ENCODE measurements around the gene C1orf35.
A peak's percentile ranks its signal among the peaks of the same experiment; 100 is the strongest.

C1orf35 gene

DNA sequence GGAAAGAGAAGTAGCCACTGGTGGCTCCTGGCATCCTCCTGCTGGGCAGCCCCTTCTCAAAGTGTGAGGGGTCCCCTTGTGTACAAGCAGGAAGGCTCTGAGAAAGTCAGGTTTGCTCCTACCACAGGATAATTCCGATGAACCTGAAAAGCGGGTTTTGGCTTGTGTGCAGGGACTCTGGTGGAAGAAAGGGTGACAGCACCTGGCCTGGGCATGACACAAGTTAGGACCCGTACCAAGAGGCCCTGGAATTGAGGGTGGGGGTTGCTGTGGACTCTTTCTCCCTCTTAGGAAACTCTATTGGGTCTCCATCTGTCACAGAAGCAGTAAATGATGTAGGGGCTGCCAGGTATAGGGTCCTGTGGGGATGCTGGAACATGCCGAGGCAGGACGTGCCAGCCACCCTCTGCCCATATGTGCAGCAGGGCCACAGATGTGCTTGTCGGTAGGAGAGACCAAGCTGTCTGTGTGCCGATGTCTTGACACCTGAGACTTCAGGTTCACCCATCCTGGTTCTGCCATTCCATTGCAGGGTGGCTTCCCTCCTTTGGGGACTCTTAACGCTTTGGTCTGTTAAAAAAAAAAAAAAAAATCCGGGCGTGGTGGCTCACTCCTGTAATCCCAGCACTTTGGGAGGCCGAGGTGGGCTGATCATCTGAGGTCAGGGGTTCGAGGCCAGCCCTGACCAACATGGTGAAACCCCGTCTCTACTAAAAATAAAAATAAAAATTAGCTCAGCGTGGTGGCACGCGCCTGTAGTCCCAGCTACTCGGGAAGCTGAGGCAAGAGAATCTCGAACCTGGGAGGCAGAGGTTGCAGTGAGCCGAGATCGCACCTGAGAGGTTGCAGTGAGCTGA lies 9.8 kb downstream of the C1orf35 start:
- DNase-seq = no peak

DNA sequence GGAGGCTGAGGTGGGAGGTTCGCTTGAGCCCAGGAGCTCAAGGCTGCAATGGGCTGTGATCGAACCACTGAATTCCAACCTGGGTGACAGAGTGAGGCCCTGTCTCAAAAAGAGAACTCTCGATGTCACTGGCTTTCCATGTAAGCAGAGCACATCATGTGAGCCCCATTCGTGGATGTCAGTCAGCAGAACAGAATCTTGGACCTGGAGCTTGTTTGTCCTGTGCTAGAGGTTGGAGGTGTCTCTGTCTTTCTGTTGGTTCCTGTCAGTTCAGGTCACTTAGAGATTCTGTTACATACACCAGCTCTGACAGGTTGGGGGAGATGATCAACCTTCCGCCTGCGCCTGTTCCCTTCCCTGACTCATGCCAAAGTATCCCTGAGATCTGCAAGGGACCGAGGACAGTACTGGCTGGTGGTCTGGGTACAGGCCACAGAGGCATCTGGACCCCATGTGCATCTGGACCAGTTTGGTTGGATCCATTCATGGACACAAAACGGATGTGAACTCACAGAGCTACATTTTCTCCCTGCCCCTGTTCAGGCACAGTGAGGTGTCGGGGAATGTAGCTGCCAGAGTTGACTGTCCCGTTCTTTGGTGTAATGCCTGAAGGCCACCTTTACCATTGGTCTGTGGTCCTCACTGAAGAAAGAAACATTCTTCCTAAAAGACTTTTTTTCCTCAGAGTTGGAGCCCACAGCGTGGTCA lies 10.6 kb downstream of the C1orf35 start:
- no peak for DNase-seq

DNA sequence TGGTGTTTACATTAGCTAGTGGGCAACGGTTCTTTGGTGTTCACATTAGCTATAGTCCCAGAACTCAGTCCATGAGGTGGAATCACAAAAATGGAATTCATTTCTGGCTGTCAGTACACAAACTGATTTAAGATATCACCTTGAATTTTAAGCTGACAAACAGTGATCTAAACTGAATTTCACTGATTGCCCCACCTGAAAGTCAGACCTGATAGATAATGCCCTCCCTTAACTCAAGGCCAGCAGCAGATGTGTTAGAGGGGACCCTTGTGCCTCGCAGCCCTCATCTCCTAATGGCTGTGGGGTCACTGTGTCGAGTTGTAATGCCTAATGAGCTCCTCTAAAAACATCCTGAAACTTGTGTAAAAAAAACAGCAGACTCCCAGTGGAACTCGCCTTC lies 12.0 kb downstream of the C1orf35 start:
- DNase-seq = no peak

DNA sequence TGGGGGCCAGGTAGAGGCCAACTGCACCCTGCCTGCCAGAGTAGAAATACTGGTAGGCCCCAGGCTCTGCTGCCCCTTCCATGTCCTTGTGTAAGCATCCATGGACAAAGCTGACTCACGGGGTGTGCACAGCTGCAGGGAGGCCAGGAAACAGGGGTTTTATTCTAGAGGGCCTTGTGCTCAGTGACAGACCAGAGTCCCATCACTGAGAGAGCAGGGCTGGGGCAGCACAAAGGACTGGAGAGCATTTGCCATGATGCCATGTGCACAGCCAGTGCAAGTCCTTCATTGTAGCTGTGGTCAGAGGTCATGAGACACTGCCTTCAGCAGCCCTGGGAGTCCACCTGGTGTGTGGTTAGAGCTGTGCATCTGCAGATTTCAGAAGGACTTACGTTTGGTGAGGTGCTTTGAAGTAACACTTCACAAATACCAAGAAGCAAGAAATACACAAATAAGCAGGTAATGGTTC lies 12.5 kb downstream of the C1orf35 start:
- no peak for DNase-seq

DNA sequence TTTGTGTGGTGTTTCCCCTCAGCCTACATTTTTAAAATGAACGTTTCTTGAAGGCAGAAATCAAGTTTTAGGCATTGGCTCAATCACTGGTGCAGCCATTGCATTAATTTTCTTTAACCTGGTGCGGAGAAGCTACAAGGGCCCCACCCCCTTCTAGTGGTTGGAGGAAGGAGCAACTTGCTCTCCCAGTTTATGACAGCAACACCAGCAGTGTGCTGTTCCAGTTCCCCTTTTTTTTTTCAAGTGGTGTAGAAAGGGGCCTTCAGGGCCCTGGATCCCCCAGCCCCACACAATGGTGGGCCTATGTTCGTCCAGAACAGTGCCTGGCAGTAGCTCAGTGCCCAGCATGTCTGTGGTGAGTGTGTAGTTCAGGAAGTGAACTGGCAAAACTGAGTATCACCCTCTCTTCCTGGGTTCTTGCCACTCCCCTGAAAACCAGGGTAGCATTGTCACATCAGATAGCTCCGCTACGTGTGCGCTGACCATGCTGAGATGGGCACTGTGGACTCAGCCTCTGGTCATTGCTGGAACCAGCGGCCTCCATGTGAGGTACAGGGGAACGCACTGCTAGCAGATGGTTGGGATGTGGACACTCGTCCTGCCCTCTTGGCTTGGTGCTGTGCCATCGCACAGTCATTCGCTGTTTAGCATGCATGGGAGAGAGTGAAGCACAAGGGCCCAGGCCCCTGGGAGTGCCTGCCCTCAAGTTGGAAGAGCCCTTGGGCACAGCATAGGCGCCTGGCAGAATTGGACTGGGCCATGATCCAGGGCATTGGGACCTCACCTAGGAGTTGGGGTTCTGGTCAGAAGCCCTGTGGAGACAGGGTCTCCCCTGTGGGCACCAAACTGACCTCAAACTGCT lies 13.4 kb downstream of the C1orf35 start:
- DNase-seq = no peak

DNA sequence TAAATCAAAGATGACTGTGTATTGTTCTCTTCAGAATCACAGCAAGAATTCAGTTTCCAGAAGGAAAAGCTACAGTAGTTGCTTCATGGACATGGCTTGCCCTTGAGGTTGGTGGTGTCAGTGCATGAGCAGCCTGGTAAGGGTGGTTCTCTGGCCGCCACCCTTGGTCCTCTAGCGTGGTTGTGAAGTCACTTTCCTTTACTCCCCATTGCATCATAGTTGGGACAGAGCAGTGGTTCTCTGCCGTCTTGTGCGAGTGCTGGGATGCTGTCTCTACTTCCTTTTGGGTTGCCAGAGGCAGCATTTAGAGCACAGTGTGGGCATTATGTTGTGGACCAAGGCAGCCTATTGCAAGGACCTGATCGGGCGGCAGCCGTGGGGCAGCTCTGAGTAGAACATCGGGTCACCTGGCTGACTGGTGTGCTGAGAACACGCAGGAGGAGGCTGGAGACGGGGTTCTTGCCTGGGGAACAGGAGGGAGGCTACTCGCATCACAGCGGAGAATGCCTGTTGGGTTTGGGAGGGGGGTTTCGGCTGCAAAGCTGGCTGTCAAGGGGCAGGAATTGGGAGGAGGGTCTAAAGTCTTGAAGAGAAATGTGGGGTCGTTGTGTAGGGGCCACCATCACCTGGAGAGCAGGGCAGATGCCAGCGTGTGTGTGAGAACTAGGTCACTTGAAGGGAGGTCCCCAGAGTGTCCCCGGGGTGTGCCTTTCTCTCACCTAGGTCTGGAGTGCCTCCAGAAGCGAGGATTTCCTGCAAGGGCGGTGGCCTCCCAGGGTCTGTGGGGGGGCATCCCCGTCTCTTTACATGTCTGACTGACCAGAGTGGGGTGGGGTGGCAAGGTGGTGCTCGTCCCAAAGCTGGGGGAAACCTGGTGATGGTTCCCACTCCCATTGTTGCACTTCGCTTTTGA lies 14.3 kb downstream of the C1orf35 start:
- no peak for DNase-seq

DNA sequence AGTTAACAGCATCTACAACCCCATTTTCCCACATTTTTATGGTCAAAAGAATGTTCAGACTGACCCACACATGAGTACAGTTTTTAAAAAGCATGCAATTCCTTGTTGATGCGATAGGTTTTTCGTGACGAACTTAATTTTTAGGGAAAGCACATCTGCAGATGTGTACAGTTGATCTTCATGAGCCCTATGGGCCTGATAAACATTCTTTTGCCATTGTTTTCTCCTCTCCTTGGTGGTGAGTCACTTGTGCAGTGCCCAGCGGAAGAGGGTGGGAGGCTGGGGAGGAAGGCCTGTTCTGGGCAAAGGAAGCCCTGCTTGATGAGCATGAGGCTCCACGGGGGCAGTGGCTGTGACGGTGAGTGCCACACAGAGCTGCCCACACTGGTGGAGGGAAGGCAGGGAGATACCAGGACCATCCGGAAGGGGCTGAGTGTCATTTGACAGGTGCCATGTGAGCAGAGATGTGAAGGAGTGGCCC lies 15.3 kb downstream of the C1orf35 start:
- DNase-seq = no peak

DNA sequence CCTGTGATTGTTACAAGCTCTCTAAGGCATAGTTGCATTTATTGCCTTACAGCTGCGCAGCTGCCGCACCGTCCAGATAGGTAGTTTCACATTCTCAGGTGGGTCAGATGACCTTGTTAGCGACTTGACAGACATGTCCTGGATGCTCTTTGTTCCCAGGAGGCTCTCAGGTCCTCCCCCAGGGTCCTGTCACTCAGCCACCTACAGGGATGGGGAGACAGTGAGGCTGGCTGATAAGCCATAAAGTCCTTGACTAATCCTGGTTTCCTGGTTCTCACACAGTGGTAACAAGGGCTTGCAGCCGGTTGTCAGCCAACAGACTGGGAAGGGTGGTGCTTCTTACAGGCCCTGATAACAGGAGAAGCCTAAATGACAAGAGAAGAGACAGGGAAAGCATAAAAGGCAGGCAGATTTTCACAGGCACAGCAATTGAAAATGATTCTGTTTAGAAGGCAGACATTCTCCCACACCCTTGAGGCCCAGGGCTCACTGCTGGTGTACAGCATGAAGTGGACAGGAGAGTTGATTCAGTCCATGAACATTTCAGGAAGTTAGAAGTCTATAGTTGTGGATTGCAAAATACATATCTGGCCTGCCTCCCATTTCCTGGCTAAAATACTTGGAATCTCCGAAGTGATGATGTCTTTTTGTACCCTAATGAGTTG lies 17.7 kb downstream of the C1orf35 start:
- no peak for DNase-seq

DNA sequence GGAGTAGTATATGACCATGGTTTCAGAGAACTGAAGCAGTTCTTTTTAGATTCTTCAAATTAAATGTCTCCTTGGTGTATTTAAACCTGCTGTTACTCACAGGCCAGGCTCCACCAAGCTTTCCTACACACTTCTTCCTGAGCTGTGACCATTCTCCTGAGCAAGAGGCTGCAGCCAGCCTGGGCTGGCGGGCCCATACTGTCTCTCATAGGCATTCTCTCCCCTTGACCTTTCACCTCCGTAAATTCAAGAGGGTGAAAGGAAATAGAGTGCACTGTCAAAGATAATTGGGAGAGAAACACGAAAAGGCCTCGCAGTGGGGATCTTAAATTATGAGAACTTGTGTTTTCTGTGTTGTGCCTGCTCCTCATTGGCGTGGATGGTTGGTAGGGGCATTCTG lies 18.3 kb downstream of the C1orf35 start:
- DNase-seq = peak; percentile 7

DNA sequence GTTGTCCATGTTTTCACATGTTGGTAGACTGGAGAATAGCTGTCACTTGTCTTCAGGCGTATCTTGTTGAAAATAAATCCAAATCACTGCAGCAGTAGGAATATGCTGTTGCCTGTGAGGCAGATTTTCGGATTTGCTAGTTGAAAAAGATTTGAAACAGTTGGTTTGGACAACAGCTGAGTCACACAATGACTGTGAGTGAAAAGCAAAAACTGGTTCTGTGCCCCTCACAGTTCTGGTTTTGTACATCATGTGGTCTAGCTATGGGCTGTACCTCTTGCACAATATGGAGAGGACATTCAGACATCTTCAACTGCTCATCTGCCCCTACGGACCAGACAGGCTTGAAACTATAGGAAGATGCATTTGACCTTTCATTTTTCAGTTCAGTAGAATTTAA lies 18.8 kb downstream of the C1orf35 start:
- no peak for DNase-seq

DNA sequence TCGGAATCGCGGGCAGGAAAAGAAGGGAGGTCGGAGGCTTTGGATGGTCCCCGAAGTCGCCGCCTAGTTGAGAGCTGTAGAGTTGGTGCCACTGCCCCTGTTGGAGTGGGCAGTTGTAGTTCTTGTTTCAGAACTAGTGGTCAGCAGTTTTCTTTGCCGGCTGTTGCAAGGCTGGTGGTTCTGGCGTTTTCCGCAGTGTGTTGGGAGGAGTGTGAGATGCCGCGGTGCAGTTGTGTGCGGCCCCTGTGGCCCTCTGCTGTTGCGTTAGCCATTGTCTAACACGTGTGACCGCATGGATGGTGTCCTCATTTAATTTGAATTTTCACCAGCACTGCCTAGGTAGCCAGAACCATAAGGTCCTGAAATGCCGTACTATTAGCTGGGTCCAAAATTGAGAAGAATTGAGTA lies 19.2 kb downstream of the C1orf35 start:
- no peak for DNase-seq

DNA sequence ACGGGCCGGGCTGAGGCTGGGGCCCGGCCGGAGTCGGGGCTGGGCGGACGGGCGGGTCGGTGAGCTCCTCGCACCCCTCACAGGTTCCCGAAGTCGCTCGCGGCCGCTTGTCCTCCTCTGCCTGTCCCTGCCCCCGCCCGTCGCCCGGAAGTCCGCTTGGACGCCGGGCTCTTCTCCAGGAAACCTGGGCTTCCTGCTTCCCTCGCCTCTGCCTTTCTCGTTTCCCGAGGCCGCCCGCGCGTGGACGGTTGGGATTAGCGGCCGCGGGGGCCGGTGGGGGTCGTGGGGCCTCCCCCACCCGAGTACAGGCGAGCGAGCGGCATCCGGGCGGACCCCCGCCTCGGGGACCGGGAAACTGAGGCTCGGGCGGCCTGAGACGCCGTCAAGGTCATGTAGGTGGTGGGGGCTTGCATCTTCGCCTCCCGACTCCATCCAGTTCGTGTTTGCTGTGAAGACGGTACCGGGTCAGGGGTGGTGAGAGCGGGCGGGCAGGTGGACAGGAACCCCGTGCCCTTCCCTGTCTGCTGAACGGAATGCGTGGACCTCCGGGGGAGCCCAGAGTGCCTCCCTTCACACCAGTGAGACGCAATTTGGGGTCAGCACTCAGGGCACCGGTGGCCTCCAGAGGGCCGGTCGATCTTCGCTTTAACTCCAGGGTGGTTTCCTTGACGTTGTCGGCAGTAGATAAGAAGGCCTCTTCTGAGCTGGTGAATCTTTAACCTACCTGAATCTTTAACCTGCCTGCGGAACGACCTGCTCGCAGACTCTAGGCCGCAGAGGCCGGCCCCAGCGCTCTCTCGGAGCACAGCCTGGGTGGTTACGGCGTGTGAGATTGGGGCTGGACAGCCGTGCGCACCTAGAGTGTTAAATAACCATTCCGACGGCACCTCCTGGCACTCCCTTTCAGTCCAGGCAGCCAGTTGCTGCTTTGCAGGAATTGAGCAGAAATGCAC lies 19.9 kb downstream of the C1orf35 start:
- no peak for DNase-seq

DNA sequence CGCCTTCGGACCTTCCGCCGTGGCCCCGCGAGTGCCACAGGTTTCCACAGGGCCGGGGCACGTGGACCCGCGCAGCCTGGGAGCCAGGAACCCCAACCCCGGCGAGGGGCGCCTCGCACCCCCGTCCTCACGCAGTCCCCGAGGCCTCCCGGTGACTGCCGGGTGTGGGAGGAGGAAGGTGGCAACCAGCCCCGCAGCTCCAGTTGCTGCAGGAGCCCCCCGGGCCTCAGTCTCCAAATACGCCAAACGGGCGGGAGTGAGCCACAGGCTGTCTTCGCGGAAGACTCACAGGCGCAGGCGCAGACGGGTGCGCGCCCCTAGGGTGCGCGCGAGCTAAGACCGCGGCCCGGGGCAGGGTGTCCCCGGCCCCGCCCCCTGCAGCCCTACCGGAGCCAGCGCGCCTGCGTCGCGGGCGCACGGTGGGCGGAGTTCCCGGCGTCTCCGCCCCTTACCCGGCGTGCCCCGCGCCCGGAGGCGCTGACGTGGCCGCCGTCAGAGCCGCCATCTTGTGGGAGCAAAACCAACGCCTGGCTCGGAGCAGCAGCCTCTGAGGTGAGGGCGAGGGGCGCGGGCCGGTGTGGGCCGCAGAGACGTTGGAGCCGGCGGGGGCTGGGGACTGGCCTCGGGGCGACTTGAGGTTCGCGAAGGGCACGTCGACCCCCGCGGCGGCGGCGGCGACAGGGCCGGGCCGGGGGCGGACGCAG lies 20.8 kb downstream of the C1orf35 start, which contains the start of gene ARF1:
Gene ARF1 (plus strand): TSS at position 495 of the 704 bp plus-strand sequence. CDS start 14,407 bp downstream, outside the sequence.
- DNase-seq = peak; percentile 90

DNA sequence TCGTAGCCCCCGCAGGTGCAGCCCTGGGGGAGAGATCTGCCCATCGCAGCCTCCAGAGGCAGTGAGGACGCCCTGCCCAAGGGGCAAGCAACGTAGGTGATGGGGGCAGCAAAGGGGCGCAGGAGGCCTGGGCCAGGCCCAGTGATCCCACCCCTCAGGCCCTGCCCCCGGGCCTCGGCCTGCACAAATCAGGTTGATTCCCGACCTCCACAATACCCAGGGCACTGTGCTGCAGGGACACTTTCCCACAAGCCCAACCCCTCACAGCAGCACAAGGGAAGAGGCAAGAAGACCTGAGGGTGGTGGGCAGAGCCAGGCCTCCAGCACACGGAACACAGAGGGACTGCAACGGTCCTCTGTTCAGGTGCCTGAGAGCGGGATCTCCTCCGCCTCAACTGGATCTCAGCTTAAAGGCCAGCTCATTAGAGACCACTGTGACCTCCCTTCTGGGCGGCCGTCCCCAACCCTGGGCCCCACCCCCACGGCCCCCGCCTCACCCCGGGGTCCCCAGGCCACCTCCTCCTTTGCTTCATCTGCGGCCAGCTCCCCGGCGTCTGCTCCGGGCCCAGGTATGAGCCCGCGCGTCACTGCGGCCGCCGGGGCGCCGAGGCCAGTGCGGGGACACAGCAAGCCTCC lies 21.4 kb downstream of the C1orf35 start:
- no peak for DNase-seq

DNA sequence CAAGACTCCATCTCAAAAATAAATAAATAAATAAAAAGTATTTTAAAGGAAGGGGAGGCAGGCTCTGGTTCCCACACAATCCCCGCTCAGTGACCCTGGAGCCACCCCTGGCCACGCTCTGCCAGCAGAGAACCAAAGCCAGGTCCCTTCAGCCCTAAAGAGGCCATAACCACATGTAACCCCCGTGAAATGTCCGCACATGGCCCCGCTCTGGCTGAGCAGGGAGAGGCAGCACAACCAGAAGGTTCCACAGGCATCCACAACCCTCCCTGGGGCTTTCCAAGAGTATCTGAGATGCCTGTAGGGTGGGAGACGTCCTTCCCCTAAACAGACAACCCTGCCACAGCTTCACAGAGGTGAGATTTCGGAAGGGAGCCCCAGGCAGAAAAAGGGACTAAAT lies 22.0 kb downstream of the C1orf35 start:
- DNase-seq = no peak

DNA sequence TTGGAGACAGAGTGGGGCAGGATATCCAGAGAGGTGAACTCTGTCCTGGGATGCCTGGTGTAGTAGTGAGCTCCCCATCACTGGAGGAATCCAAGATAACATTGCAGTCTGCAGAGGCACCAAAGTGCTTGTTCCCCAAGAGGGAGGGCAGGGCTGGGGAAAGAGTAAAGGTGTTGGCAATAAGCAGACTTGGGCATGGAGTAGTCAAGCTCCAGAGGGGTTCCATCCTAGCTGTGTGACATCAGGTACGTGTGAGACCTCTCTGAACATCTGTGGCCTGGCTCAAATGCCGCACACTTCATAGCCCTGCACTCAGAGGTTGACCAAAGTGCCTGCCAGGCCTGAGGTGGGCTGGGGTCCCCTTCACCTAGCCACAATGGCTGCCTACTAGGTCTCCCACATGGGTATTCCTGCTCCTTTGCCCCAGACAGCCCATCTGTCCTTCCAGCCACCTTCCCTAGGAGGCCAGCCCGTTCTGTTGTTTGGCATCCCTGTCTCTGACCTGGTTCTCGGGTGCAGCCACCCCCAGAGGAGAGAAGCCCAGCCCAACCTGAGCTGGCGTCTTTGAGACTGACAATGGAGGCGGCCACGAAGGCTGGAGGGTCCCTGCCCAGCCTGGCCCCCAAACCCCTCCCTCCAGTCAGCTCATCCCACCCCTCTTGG lies 23.4 kb downstream of the C1orf35 start:
- DNase-seq = no peak

DNA sequence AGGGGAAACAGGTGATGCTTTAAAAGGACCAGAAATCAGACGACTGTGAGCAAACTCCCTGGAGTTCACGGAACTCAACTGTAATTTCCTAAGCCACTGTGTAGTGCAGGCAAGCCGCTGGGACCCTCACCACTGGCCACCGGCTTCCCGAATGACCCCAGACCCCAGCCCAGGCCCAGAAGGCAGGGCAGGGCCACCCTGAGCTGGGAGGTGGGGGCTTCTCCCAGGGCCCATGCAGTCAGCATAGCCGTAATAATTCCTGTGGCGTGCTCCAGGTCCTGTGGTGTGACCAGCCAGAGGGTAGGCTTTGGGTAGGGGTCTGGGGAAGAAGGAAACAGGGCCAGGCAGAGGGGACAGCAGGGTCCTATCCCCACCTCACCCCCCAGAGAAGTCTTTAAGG lies 24.1 kb downstream of the C1orf35 start:
- DNase-seq = no peak

Measured in NCI-H2227 treated with DMSO at 0.1 percent for 48 hours (cell line).